GM18498 (cell line): Measurements from ENCODE around the gene CDC7.

ENCODE experiments used
- ATAC-seq: cut with Tn5 transposase; IDR thresholded peaks from one replicate; pipeline ENCODE4 v1.9.1; 2021; ENCODE audit warnings: mild to moderate bottlenecking, moderate library complexity; ENCODE audit not compliant: unreplicated experiment

Gene CDC7

DNA sequence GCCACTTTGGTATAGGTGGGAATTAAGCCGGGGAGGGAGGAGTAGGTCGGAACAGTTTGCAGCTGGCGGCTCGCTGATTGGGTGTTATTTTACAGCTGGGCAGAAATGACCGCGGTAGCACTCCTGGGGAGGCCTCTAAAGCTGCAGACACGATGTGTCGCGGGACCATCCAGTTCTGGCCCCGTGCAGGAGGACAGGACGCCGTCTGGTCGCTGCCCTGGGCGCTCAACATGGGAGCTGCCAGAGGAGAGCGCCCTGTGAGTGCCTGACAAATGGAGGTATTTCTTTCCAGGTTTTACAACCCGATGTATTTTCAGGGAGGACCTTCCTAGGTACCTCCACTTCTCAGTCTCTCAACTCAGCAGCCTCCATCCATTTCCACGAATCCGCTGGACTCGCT is 46.2 kb downstream of the CDC7 start:
- ATAC-seq = no peak

DNA sequence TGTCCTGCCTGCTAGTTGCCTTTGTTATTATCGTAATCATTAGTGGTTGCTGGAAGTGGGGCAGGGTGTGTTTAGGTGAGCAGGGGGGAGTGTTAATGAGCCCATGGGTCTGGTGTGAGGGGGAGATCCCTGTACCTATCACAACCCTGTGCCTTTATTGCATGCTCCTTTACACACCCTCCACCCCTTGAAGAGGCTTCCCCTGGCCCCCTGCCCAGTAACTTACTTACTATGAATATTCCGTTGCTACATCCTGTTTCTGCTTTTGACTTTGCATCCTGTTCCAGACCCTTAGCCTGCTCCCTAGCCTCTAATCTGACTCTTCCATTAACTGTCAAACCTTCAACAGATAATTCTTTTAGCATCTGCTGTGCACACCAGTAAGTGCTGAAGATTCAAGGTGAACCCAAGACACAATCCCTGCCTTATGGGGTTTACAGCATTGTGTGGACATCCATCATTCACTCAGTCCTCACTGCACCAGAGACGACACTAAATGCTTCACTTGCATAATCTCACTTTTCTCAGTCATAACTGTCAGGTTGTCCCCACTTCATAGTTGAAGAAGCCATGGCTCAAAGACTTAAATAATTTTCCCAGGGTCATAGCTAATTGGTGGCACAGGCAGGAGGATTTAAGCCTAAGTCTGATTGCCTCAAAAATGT is 47.9 kb downstream of the CDC7 start:
- ATAC-seq = no peak

DNA sequence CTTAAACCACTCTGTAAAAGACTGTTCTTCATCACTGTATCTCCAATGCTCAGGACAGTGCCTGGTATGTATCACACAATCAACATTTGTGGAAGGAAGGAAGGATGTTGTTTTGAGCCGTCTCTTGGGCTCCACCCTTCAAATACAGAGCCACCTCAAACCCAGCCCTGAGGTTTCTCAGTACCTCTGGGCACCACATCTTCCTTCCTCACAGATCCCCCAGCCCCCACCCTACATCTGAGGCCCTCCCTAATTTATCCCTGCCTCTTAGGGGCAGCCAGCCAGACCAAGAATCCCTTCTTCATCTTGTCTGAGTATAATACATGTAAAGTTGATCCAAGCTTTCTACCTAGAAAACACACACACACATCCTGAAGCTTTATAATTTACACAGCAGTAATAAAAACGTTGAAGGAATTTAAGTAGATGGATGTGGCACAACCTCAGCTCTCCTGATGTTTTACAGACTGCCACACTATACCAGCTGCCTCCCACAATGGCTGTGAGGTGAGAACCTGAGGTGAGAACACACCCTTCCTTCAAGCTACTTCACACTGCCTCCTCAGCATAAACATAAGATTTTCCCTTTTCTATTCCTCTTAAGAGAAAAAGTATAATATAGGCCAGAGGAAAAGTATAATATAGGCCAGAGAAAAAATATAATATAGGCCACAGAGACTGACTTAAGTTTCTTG is 48.5 kb downstream of the CDC7 start:
- no peak for ATAC-seq

DNA sequence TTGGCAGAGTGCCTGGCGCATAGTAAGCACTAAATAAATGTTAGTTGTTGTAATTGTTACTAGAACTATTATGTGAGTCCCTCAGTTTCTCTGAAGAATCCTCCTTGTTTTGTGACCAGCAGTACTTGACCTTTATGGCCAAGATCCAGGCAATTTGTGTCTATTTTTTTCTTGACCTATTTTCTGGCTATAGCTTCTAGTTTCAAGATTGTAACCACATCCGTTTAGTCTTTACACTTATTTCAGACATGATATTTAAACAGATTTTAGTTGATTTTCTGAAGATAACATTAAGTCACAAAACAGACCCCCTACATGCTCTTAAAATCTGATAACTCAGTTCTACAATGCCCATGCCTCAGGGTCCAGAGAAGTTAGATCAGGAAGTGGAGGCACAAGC is 50.3 kb downstream of the CDC7 start:
- ATAC-seq = no peak

DNA sequence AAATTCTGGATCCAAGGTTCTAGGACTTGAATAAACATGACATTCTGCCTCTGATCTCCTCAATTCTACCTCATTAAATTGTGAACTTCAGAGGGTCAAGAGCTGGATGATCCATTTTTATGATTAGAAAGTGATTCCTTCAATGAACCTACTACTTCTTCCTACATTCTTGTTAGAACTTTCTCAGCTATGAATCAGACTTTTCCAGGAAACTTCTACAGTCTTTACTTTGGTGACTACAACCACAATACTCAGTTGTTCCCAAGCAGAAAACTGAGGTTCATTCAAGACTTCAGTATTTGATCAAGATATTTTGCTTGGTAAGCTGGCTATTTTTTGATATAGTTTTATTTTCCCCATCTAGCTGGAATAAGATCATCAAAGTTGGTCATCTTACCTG is 51.4 kb downstream of the CDC7 start:
- ATAC-seq = no peak

DNA sequence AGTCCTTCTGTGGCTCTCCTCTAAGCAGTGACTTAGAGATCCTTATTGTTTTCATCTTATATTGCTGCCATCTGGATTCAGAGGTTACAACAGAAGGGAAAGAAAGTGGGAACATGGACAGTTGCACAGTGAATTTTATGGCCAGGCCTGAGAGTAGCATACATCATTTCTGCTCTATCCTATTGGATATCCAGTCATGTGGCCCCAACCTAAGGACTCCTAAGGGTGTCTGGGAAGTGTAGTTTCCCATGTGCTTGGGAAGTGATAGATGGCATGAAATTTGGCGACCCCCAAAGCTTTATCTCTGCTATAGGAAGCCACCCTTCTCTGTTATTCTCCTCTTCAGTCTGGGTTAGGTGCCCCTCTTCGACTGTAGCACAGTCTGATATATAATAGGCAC is 51.9 kb downstream of the CDC7 start:
- no peak for ATAC-seq

DNA sequence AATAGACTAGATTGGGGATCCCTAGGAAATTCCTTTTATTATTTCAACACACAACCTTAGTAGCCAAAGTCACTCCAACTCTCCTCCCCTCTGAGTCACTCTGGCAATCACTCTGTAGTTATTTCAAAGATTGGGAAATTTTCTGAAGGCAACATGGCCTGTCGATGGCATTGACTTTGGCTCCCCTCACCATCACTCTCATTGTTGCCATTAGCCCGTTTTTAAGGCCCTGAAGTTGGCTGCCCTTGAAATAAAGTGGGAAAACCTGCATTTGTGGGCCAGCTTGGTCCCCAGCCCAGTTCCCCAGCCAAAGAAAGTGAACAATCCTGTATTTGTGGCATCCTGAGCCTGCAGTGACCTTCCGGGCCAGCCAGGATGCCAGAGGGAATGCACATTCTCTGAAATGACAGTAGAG is 52.5 kb downstream of the CDC7 start:
- ATAC-seq = no peak

DNA sequence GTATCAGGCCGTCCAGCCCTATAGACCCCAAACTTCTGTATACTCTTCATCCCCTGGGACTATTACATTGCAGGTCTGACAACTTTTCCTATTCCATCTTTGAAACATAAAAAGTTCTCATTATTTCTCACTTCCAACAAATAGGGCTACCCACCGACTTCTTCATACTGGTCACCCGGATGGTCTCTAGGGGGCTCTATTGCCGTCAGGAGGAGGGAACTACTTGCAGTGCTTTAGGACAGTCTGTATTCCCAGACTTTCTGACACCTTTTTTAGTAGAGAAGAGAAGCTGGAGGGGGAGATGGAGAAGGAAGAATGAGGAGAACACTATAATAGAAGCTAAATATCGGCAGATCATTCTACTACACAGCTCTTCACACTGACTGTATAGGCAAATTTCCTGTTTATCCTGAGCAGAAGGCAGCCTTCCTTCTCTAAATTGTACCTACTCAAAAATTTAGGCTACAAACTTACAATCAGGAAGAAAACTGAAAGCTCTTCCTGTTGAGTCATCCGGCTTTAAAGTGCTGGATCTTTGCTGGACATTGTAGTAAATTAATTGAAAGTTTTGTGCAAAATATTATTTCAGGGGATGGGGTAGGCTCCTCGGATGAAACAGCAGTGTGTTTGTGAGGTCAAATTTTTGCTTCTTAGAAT is 54.6 kb downstream of the CDC7 start:
- ATAC-seq = no peak

DNA sequence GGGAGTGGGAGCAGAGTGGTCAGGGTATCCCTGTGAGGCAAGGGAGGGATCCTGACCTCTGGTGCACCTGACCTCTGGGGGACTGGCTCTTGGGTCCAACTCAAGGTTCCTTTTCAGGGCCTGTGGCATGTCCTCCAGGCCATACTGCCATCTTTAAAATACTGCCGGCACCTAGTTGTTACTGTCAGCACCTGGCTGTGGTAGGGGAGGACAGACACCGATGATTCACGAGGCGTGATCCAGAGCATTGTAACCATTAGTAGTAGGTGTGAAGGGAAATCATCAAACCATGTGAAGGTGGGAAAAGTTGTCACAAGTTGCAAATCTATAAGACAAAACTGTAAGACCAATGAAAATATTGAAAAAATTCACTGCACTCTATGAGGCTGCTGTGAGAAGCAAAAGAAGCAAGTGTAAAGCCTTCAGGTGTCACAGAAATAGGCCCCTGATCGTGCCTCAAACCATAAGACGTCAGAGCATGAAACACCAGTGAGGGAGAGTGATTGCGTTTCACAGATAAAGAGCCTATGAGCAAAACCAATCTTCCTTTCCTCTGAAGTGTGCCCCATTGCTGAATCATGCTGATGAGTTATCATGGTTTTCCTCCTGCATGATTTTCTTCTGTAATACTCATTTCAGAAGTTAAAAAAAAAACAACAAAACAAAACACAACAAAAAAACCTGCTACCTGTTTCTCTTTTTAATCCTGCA is 55.3 kb downstream of the CDC7 start:
- ATAC-seq = no peak

DNA sequence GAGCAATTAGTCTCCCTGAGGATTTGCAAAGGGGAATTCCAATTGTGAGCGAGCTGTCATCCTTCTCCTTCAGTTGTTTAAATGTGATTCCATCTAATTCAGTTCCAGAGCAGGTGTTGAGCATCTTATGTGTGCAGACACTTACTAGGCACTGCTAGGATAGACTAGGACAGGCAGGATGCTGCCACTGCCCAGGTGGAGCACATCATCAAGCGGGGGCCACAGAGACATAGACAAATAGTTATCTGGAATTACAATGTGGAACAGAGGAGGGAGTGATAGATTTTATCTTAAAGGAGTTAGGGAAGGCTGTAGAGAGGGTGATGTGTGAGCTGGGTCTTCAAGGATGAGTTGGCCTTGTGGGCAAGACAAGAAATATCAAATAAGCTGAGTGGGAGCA is 55.9 kb downstream of the CDC7 start:
- no peak for ATAC-seq

DNA sequence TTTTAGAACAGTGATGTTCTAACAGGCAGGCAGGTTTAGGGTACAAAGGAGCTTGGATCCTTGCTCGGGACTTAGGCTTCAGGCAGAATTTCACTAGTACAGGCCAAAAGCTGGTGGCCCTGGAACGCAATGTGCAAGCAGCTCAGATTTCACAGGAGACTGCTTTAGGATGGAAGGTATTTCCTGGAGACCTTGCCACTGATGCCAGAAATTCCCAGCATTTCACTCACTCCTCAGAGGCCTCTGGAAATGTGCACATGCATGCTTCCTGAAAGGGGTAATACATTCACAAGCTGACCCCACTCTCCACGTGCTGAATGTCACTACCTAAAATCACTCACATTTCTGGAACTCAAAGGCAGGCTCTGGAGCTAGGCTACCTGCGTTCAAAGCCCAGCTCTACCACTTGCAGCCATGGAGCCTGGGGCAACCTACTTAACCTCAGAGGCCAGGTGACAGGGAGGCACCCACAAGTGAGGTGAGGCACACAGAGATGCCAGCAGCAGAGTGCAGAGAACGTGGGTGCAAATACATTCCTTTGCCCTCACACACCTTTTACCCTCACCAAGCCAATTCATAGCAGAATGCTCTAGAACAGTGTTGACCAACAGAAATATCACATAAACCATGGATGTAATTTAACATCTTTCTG is 56.5 kb downstream of the CDC7 start:
- ATAC-seq = no peak

DNA sequence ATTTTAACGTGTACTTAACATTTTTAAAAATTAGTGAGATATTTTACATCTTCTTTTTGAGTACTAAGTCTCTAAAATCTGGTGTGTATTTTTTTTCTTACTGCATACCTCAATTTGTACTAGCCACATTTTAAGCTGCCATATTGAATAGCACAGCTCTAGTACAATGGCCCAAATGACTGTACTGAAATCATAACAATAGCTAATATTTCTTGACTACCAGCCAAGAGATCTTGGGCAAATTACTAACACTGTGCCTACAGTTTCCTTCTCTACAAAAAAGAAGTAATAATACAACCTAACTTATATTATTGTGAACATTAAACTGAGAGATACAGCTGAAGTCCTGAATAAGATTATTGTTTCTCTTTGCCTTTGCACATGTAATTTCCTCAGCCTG is 57.2 kb downstream of the CDC7 start:
- no peak for ATAC-seq

DNA sequence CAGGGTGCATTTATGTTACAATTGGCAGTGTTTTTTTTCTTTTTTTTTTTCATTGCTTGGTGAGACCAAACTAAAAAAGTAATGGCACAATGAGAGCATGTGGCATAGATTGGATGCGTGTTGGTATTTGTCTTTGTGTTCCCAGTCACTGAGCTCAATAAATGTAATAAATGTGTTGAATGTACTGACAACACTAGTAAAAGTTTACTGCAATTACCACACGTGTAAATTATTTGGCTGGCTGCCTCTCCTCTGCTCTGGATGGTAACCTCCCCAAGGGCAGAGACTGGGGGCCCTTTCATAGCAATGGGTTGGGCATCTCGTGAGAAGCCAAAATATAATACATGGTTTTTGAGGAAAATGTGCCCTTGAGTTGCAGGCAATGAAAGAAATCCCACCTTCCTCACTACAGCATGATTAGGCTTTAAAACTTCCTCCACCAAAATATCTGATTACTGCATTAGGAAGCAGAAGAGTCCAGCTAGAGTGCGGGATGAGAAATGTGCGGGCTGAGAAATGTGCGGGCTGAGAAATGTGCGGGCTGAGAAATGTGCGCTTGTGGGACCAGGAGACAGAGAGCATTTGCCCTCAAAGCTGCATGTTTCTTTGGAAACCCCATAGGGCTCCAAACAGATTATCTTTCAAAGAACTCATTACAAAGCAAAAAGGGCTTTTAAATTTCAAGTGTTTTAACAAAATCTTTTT is 58.5 kb downstream of the CDC7 start:
- no peak for ATAC-seq

DNA sequence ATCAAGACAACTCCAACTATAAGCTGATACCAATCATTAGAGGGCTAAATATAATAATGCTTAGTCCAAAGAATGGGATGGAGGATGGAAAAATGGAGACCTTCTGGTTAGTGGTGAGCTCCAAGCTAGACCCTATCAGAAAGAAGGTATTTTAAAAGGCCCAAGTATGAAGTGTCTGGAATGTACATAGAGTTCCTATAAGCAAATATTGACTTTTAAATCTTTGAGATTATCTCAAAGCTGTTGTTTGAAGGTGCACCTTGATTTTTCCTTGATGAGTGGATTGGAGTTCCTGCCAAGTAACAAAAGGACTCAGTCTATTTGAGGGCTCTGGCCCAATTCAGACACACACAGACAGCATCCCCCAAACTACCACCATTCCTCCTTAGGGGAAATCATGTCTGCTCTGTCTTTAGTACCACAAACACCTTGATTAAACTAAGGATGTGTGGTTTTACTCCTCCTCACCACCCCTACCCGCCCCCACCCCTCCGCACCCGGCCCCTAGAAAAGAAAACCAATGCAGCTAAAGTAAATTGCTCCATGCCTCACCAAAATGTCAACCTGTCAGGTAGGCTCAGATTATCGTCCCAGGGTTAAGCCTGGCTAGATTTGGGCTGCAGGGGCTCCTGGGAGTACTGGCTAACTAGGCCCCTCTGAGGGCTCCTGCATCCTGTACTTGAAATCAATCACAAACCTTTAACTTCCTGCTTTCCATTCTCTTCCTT is 59.4 kb downstream of the CDC7 start:
- no peak for ATAC-seq

DNA sequence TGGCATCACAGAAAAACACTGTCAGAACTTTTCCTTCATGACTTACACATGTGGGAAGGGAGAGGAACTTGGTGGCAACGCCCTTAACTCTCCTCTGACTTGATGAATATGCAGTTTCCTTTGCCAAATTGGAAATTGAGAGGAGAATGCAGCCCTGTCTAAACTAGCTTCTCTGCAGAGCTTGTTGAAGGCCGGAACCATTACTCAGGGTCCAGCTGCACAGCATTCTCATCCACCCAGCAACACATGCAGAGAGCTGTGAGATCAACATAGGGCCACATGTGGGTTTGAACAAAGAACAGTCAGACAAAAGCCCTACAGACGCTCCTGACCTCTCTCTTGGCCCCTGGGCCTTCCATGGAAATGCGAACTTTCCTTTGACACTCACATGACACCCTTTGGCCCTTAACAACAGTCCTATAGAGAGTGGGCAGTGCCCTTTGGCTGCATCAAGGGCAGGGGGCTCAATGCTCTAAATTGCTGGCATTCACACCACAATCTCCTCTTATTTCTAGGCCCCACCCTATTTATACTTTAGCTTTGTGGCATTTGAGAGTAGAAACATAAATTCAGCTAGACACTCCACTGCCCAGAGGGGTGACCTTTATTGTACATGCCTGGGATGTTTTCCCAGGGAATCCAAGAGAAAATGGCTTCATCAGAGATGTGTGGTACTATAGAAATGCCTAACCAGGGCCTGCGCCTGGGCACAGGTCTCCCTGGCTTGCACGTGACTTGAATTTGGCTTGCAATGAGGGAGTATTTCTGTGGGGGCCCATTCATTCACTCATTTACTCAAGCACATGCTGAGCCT is 64.4 kb downstream of the CDC7 start:
- ATAC-seq = no peak

DNA sequence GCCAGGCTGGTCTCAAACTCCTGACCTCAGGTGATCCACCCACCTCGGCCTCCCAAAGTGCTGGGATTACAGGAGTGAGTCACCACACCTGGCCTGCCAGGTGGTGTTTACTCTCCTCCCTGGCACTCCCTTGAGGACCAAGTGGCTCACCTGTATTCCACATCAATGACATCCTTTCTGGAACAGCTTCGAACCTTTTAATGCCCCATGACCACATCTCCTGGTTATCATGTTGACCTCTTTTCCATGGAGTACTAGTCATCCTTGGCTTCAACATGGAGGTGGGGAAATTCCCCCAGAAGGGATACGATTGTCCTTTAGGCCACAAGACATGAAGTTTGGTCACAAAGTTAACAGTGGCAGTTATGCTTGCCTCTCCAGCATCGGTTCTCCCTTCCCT is 66.9 kb downstream of the CDC7 start:
- no peak for ATAC-seq

DNA sequence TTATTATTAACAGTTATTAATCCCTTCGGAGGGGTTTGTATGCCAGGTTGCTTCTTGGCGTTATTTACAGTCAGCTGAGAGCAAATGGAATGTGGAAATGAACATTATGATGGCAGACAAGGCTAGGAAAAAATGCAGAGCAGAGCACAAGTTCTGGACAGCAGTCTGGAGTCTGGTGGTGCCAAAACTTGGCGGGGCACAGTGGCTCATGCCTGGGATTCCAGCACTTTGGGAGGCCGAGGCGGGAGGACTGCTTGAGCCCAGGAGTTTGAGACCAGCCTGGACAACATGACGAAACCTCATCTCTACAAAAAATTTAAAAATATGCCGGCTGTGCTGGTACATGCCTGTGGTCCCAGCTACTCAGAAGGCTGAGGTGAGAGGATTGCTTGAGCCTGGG is 67.6 kb downstream of the CDC7 start:
- ATAC-seq = no peak

DNA sequence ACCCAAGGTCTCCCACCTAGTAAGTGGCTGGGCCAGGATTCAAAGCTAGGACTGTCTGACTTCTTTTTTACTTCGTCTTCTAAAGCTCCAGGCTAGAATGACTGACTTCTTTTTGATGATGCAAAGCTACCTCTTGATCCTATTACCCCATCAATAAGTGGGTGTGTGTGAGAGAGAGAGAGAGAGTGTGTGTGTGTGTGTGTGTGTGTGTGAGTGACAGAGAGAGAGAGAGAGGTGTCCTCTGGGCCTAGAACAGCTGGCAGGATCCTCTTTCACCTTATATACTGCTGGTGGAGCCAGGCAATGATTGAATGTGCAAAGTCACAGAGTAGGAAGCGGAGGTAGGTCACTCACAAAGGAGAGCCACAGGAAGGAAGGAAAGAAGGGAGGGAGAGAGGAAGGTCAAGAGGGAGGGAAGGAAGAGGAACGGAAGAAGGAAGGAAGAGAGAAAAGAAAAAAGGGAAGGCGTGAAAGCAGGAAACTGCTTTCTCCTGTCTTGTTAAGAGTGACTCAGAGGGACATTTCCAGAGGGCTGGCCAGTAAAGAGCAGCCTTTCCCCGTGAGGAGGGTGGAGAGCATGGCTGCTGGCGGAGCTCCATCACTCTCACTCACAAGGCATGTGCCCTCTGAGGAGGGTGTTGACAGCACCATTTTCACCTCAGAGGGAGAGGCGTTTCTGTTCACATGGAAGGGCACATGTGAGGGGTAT is 68.9 kb downstream of the CDC7 start:
- no peak for ATAC-seq

DNA sequence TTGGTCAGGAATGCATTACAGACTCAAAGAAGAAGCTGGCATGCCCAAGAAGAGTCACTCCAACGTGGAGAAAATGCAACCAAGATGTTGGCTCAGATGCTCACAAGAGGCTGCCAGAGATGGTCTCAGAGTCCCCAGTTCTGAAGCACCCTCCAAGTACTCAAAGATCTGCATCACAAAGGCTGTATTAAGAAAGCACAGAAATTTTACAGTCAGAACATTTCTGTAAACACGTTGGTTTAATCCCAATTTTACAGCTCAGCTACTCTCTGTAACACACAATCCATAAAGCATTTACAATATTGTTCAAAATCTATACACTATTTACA is 69.4 kb downstream of the CDC7 start:
- ATAC-seq = no peak
